GM21723 (cell line): ENCODE data around the gene LAMC1.

Source experiments
- ATAC-seq: cut with Tn5 transposase; IDR thresholded peaks from one replicate; pipeline ENCODE4 v1.9.1; 2021; ENCODE audit warnings: mild to moderate bottlenecking, moderate library complexity; ENCODE audit not compliant: unreplicated experiment

LAMC1 gene

GRCh38 chr1:183023146-183023600, at the start of gene LAMC1:
Gene LAMC1, plus strand, starts transcription at chr1:183023420. Its CDS starts 297 bp downstream, at chr1:183023717.
- ATAC-seq: peak; percentile 33

DNA sequence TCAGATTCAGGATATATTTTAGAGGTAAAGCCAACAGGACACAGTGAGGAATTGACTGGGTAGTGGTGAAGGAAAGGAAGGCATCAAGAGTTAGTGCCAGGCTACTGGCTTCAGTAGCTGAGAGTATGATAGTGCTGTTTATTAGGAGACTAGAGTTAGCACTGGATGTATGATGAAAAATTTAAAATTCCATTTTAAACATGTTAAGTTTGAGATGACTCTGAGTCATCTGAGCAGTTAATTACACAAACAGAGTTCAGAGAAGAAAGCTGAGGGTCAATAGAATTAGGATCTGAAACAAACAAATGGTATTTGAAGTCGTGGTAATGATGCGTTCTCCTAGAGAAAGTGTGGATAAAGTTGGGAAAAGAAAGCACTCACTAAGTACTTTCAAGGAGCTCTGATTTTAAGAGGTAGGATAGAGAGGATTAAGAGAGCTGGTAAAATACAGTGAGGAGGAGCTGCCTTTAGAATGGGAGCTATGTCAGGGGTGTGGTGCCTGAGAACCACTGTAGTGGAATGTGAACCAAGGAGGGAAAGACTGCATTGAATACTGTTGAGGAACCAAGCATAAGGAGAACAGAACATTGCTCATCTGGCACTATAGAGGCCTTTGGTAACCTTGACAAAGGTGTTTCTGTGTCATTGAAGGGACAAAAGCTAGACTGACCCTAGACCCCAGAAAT, 48.6 kb upstream of the LAMC1 start:
- no peak for ATAC-seq

DNA sequence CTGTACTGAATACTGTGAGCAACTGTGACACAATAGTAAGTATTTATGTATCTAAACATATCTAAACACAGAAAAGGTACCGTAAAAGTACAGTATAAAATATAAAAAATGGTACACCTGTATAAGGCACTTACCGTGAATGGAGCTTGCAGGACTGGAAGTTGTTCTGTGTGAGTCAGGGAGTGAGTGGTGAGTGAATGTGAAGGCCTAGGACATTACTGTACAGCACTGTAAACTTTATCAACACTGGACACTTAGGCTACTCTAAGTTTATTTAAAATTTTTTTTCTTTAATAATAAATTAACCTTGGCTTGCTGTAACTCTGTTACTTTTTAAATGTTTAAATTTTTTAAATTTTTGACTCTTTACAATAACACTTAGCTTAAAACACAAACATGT, 45.7 kb upstream of the LAMC1 start:
- ATAC-seq: no peak

GRCh38 chr1:182978151-182978853, 44.9 kb upstream of the LAMC1 start:
- ATAC-seq: no peak

DNA sequence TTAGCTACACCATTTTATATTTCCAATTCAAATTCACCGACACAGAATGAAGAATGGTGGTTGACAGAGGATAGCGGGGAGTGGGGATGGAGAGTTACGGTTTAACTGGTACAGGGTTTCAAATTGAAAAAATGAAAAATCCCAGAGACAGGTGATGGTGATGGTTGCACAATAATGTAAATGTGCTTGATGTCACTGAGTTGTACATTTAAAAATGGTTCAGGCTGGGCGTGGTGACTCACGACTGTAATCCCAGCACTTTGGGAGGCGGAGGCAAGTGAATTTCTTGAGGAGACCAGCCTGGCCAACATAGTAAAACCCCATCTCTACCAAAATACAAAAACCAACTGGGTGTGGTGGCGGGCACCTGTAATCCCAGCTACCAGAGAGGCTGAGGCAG, 39.1 kb upstream of the LAMC1 start:
- ATAC-seq: no peak

DNA sequence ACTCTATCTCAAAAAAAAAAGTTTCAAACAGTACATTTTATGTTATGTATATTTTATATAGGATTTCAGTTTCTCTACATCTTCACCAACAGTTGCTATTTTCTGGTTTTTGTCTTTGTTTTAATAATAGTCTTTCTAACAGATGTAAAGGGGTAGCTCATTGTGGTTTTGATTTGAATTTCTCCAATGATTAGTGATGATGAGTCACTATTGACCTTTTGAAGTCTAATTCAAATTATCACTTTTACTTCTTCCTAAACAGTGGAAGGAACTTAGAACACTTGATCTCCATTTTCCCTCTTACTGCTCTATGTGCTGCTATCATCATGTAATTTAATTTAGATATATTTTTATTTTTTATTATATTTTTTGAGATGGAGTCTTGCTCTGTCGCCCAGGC, 38.6 kb upstream of the LAMC1 start:
- ATAC-seq: no peak

GRCh38 chr1:182985876-182986275, 37.3 kb upstream of the LAMC1 start:
- ATAC-seq: no peak

DNA sequence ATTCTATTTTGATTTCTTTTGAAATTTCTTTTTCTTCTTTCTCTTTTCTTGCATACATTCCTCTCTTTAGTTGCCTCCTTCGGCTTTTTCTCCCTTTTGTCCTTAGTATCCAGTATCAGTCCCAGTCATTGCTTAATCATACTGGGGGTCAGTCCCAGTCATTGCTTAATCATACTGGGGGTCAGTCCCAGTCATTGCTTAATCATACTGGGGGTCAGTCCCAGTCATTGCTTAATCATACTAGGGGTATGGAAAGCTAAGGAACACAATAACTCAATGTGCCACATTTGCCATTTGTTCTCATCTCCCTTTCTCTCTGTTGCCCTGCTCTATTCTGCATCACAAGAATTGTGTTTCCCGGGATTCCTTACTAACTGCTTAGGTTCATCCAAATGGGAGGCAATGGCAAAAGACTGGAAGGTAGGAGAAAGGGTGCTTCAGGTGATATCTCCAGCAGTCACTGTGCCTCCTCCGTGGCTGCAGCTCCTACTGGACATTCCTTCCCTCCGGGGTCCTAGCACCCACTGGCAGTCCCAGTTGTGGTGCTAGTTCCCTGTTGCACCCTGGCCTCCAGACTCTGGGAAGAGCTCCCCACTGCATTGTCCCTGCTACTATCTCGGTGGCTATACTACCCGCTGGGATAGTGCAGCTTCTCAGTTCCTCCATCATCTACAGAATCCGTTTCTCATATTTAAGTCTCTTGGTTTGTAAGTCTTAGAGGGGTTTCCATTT, 32.6 kb upstream of the LAMC1 start:
- ATAC-seq: no peak

GRCh38 chr1:182993746-182994145, 29.5 kb upstream of the LAMC1 start:
- ATAC-seq: no peak

- ATAC-seq: no peak
Observed at GRCh38 chr1:182995894-182996293, 27.3 kb upstream of the LAMC1 start.

DNA sequence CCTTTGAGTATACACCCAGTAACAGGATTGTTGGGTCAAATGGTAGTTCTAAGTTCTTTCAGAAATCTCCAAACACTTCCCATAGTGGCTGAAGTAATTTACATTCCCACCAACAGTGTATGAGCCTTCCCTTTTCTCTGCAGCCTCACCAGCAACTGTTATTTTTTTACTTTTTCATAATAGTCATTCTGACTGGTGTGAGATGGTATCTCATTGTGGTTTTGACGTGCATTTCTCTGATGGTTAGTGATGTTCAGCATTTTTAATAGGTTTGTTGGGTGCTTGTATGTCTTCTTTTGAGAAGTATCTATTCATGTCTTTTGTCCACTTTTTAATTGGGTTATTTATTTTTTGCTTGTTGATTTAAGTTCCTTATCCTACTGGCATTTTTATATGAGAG, 26.4 kb upstream of the LAMC1 start:
- ATAC-seq: no peak

DNA sequence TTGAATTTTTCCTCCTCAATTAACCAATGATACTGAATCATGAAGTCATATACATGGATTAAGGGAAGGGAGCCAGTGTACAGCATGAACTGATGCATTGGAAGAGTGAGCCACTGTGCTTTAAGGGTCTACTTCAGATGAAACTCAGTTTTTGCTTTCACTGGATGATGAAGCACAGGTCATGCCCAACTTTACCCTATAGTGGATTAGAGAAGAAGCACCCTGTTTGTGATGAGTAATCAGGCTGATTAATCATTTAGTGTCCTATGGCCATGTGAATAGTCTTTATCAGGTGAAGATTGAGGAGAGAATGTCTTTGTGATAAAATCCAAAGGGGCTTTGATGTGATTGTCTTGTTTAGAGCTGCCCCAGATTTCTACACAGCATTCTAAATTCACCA, 24.7 kb upstream of the LAMC1 start:
- no peak for ATAC-seq

- ATAC-seq: no peak
Observed at GRCh38 chr1:183000167-183000962, 22.9 kb upstream of the LAMC1 start.

DNA sequence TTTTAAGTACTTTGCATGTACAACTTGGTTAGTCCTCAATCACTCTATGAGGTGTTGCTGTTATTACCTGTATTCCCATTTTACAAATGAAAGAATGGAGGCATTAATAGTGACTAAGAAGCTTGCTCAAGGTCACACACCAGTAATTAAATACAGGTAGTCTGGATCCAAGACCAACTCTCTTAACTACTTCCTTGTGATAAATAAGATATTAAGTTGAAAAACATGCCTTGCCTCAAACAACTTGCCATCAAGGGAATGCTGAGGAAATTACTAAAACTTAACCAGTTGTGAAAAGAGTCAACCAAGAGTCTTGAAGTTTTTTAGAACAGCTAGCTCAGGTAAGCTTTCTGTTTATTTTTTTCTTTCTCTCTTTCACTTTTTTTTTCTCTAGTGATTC, 21.0 kb upstream of the LAMC1 start:
- ATAC-seq: no peak

GRCh38 chr1:183002797-183003196, 20.4 kb upstream of the LAMC1 start:
- no peak for ATAC-seq

DNA sequence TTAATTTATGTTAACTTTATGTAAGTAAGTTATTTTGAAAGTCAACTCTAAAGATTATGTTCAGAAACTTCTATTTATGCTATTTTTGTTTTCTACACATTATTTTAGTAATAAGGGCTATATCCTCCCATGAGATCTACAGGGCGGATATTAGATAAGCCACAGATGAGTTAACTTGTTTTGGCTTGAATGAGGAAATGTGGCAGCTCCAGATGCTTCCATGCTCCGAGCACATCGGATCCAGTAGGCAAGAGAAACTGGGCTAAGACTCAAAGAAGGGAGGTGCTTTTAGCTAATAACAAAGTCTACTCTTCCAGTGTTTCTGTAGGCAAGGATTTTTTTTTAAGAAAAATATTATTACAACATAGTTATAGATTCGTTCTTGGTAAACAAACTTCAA, 20.0 kb upstream of the LAMC1 start:
- ATAC-seq: no peak

DNA sequence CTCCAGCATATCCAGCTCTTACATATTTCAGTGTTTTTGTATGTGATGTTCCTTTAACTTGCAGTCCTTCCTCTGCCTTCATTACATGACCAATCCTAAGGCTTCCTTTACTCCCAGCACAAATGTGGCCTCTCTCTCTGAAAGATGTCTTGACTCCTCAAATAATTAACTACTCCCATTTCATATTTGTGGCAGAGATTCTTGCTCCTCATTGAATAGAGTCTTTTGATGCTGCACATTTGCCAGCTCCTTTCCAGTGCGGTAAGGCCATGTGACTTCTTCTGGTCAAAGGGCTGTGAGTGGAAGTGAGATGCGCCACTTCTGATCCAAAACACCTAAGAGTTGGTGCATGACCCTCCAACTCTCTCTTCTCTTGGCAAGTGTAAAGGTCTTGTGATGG, 19.1 kb upstream of the LAMC1 start:
- ATAC-seq: no peak

- ATAC-seq: no peak
Observed at GRCh38 chr1:183011859-183012258, 11.4 kb upstream of the LAMC1 start.

DNA sequence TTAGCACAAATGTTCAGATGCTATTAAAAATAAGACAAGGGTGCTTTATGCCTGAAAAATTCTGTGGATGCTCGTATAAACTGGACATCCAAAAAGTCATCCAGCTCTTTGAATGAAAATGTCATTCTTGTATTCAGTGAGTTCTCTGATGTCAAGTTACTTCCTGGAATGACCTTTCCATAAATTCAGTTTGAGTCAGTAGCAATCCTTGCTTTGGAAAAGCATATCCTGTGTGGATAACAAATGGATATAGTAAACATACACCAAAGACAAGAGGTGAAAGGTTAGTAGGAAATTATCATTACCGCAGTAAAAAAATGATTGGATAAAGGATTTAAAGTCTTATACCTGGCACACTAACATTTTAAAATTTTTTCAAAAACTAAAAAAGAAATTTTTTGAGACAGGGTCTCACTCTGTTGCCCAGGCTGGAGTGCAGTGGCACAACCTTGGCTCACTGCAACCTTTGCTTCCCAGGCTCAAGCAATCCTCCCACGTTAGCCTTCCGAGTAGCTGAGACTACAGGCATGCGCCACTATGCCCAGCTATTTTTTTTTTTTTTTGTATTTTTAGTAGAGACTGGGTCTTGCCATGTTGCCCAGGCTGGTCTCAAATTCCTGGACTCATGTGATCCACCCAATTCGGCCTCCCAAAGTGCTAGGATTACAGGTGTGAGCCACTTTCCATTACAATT, 10.8 kb upstream of the LAMC1 start:
- ATAC-seq: no peak

DNA sequence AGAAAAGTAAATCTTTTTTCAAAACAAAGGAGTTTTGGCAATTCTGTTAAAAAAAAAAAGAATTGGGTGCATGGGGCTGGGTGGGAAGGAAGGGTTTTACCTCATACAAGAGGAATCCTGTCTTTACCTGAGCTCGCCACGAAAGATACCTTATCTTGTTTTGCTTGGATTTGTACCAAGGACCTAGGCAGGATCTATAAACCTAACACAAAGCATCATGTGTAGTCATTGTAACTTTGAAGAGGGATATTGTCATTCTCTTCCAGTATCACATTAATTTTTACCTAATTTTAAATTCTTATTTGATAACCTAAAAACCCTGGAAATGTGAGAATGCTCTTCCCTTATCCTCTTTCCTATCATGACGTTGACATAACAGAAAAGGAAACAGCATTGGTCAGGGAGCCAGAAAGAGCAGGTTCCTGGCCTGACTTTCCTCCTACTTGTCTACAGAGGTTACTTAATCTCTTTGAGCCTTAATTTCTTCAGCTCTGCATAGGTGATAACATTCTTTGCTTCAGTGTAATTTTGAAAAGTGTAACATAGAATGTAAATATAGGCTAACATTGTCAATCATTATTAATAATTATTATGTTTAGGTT, 4.0 kb upstream of the LAMC1 start:
- no peak for ATAC-seq
